KMS-11 (cell line): ENCODE data around the gene PTGFRN.

ENCODE experiments used
- H2AFZ ChIP-seq: fragments of 200-600 bp; sonication (generic); 2 replicates; pipeline ENCODE4 v1.6.1; 2016; ENCODE audit warnings: antibody characterized with exemption, mixed run types, low read depth
- H3K27ac ChIP-seq: fragments of 200-600 bp; sonication (generic); 2 replicates; pipeline ENCODE4 v1.6.1; 2016; ENCODE audit warnings: mild to moderate bottlenecking, mixed run types
- H3K27me3 ChIP-seq: fragments of 200-600 bp; sonication (generic); 2 replicates; pipeline ENCODE4 v1.6.1; 2017; ENCODE audit warnings: mild to moderate bottlenecking, low read depth, mixed run types, moderate library complexity; ENCODE audit not compliant: insufficient read depth
- H3K36me3 ChIP-seq: fragments of 200-600 bp; sonication (generic); 2 replicates; pipeline ENCODE4 v1.6.1; 2017; ENCODE audit warnings: mild to moderate bottlenecking, mixed run types; ENCODE audit not compliant: insufficient read depth
- H3K4me1 ChIP-seq: fragments of 200-600 bp; sonication (generic); 2 replicates; pipeline ENCODE4 v1.6.1; 2016; ENCODE audit warnings: mild to moderate bottlenecking, low read depth, mixed run types; ENCODE audit not compliant: poor library complexity, severe bottlenecking
- H3K4me2 ChIP-seq: fragments of 200-600 bp; sonication (generic); 2 replicates; pipeline ENCODE4 v1.7.0; 2016; ENCODE audit warnings: mild to moderate bottlenecking, mixed run types
- H3K4me3 ChIP-seq: fragments of 200-600 bp; sonication (generic); IDR thresholded peaks from 2 replicates; pipeline ENCODE4 v1.6.1; 2017; ENCODE audit warnings: low read depth, low read length, mixed read lengths; ENCODE audit not compliant: insufficient read depth
- H3K79me2 ChIP-seq: fragments of 200-600 bp; sonication (generic); 2 replicates; pipeline ENCODE4 v1.6.1; 2016; ENCODE audit warnings: low read depth, mixed run types; ENCODE audit not compliant: insufficient read depth
- H3K9ac ChIP-seq: fragments of 200-600 bp; sonication (generic); 2 replicates; pipeline ENCODE4 v1.6.1; 2016; ENCODE audit warnings: mild to moderate bottlenecking, mixed run types
- H4K20me1 ChIP-seq: fragments of 200-600 bp; sonication (generic); 2 replicates; pipeline ENCODE4 v1.6.1; 2016; ENCODE audit warnings: mild to moderate bottlenecking, mixed run types; ENCODE audit not compliant: insufficient read depth
- TF ChIP-seq, protein P1 (sequence below): fragments of 200-600 bp; sonication (generic); conservative IDR thresholded peaks from 2 replicates; pipeline ENCODE4 v1.6.1; 2017; ENCODE audit warnings: low read depth, mild to moderate bottlenecking, antibody characterized with exemption, low read length, moderate library complexity, mixed read lengths

PTGFRN gene

DNA sequence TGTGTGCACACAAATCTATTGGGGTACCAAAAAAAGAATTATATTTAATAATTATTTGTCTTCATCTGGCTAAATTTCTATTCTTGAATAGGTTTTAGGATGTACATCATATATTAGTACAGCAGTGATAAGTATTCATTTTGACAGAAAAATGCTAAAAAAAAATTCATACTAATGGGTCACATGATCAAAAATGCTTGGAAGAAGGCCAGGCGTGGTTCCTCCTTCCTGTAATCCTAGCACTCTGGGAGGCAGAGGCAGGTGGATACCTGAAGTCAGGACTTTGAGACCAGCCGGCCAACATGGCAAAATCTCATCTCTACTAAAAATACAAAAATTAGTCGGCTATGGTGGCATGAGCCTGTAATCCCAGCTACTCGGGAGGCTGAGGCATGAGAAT lies 26.9 kb upstream of the PTGFRN start:
- no peaks in the 10 kb centered on the region for H3K27me3 ChIP-seq
- no peaks in the 10 kb centered on the region for H3K4me1 ChIP-seq
- no peak overlapping the region for H3K4me2 ChIP-seq
- no peak overlapping the region for H2AFZ ChIP-seq
- no peak overlapping the region for H3K9ac ChIP-seq
- TF ChIP-seq, protein P1, sequence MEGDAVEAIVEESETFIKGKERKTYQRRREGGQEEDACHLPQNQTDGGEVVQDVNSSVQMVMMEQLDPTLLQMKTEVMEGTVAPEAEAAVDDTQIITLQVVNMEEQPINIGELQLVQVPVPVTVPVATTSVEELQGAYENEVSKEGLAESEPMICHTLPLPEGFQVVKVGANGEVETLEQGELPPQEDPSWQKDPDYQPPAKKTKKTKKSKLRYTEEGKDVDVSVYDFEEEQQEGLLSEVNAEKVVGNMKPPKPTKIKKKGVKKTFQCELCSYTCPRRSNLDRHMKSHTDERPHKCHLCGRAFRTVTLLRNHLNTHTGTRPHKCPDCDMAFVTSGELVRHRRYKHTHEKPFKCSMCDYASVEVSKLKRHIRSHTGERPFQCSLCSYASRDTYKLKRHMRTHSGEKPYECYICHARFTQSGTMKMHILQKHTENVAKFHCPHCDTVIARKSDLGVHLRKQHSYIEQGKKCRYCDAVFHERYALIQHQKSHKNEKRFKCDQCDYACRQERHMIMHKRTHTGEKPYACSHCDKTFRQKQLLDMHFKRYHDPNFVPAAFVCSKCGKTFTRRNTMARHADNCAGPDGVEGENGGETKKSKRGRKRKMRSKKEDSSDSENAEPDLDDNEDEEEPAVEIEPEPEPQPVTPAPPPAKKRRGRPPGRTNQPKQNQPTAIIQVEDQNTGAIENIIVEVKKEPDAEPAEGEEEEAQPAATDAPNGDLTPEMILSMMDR, result no peak
- no peaks in the 10 kb centered on the region for H3K36me3 ChIP-seq
- H3K27ac ChIP-seq, result no peak overlapping the region
- H3K4me3 ChIP-seq, result no peak overlapping the region
- H4K20me1 ChIP-seq, result no peaks in the 10 kb centered on the region
- H3K79me2 ChIP-seq, result no peaks in the 10 kb centered on the region

DNA sequence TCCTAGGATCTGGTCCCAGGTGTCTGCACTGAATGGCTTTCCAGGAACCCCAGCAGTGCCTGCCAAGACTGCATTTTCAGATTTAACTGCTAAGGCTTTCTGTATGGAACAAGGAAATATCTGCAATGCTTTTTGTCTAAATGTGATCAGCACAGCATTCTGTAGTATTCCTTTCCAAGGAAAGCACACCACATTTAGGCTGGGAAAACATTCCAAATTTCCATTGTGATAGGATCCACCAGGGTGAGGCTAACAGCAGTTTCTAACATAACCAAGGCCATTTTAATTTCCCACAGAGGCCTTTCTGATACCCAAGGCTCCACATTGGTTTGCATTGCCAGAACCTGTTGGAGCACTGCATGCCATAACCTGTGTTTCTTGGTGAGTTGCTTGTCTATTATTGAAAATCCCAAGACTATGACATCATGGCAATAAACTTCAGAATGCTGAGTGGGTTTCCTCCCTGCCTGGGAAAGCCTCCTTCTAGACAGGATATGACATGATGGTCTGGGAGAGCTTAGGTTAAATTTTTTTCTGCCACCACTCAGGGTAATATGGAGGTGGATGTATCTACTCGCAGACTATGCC lies 23.3 kb upstream of the PTGFRN start:
- Histone ChIP-seq H3K36me3 (no peaks in the 10 kb centered on the region), H3K27me3 (no peaks in the 10 kb centered on the region), H3K4me3 (no peak overlapping the region), H4K20me1 (no peaks in the 10 kb centered on the region), H3K27ac (no peak overlapping the region), H3K4me1 (no peaks in the 10 kb centered on the region), H3K9ac (no peak overlapping the region), H3K4me2 (no peak overlapping the region), H3K79me2 (no peaks in the 10 kb centered on the region), H2AFZ (no peak overlapping the region)
- TF ChIP-seq, protein P1, result no peak

DNA sequence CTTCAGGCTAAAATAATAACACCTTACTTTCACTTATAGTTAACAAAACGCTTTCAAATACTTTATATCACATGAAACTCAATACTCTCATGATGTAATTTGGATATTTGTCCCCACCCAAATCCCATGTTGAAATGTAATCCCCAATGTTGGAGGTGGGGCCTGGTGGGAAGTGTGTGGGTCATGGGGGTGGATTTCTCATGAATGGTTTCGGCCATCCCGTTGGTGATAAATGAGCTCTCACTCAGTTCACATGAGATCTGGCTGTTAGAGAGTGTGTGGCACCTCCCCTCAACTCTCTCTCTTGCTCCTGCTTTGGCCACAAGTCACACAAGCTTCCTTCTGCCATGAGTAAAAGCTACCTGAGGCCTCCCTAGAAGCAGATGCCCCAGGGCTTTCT lies 22.5 kb upstream of the PTGFRN start:
- Histone ChIP-seq H3K4me2 (no peak overlapping the region), H3K4me1 (no peaks in the 10 kb centered on the region), H3K36me3 (no peaks in the 10 kb centered on the region), H3K27ac (no peak overlapping the region), H3K79me2 (no peaks in the 10 kb centered on the region), H3K4me3 (no peak overlapping the region), H4K20me1 (no peaks in the 10 kb centered on the region), H2AFZ (no peak overlapping the region), H3K9ac (no peak overlapping the region), H3K27me3 (no peaks in the 10 kb centered on the region)
- TF ChIP-seq, protein P1, result no peak

DNA sequence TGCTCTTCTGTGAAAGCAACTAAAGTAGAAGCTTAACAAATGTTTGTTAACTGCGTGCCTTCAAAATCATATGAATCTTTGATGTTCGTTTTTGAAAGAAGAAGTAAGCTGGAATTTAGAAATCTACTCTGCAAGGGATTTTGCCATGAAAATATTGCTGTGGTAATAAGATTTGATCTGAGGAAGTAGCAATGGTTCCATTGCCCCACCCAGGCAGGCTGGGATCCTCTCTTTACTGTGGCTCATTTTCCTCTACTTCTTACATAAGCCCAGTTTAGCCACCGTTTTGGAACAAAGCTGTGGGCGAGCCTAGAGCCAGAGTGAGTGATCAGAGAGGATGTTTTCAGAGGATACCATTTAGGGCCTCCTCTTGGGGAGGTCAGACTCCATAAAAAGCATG lies 20.3 kb upstream of the PTGFRN start:
- TF ChIP-seq, protein P1, result no peak
- H3K79me2 ChIP-seq, result no peaks in the 10 kb centered on the region
- H3K4me3 ChIP-seq, result no peak overlapping the region
- no peak overlapping the region for H3K9ac ChIP-seq
- H3K27me3 ChIP-seq, result no peaks in the 10 kb centered on the region
- no peaks in the 10 kb centered on the region for H3K36me3 ChIP-seq
- H2AFZ ChIP-seq, result no peak overlapping the region
- no peak overlapping the region for H3K27ac ChIP-seq
- no peaks in the 10 kb centered on the region for H4K20me1 ChIP-seq
- H3K4me2 ChIP-seq, result no peak overlapping the region
- H3K4me1 ChIP-seq, result no peaks in the 10 kb centered on the region
